ENCODE data around the gene NFYC.

NFYC gene

DNA sequence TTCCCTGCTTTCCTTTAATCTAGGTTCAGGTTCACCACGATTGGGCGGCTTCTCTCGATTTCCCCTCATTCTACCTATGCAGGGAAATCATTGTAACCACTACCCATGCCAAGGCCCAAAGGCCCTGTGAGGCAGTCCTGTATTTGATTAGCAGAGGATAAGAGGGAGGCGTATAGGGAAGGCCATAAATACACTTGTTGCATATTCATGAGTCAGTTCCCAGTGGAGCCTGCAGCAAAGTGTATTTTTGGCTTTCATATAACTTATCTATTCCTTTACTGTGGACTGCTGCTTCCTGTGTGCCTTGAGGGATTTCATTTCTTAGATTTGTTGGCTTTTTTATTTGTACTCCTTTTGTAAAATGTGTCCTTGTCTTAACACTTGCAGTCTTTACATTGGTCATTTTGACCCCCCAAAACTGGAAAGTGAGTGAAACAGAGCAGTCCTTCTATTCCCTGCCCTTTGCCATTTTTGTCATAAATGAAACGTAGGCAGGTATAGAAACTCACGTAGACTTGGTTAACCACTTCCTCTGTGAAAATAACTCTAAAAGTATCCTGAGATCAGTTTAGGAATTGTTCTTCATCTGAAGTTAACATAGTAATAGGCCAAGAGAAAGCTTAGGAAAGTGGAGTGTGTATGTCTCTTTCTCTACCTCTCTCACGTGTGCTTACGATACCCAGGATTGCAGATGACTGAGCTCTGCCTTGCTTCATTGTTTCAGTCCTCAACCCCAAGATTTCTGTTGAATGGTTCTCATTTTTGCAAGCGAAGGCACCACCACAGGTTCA lies 72.4 kb downstream of the NFYC start:
- Histone ChIP-seq H3K4me3 (IDR thresholded peaks at IDR 0.05; ENCODE audit: insufficient read depth, low read depth, low read length) (no peak overlapping the region), H4K20me1 (ENCODE audit: insufficient read depth) (no peaks in the 10 kb centered on the region), H3K4me1 (ENCODE audit: low read depth, poor library complexity, severe bottlenecking) (peaks cover 39% of the 10 kb centered on the region), H3K79me2 (ENCODE audit: insufficient read depth, low read depth) (no peaks in the 10 kb centered on the region), H2AFZ (ENCODE audit: low read depth) (no peak overlapping the region), H3K27me3 (ENCODE audit: insufficient read depth, low read depth) (no peaks in the 10 kb centered on the region), H3K9ac (no peak overlapping the region), H3K36me3 (ENCODE audit: insufficient read depth) (0 out of 2 replicates have a peak, but pooled peaks cover 3% of the 10 kb centered on the region), H3K27ac (peak overlapping the region; percentile 15; the same call in 1 of the 2 replicates), H3K4me2 (peak overlapping the region; percentile 69)
- TF ChIP-seq, protein P1, sequence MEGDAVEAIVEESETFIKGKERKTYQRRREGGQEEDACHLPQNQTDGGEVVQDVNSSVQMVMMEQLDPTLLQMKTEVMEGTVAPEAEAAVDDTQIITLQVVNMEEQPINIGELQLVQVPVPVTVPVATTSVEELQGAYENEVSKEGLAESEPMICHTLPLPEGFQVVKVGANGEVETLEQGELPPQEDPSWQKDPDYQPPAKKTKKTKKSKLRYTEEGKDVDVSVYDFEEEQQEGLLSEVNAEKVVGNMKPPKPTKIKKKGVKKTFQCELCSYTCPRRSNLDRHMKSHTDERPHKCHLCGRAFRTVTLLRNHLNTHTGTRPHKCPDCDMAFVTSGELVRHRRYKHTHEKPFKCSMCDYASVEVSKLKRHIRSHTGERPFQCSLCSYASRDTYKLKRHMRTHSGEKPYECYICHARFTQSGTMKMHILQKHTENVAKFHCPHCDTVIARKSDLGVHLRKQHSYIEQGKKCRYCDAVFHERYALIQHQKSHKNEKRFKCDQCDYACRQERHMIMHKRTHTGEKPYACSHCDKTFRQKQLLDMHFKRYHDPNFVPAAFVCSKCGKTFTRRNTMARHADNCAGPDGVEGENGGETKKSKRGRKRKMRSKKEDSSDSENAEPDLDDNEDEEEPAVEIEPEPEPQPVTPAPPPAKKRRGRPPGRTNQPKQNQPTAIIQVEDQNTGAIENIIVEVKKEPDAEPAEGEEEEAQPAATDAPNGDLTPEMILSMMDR (conservative IDR thresholded peaks at IDR 0.05; ENCODE audit: low read depth, low read length): no peak

- H3K4me2 ChIP-seq: peak overlapping the region; percentile 69; the same call in 1 of the 2 replicates
- no peak overlapping the region for H3K4me3 ChIP-seq (IDR thresholded peaks at IDR 0.05; ENCODE audit: insufficient read depth, low read depth, low read length)
- H3K4me1 ChIP-seq (ENCODE audit: low read depth, poor library complexity, severe bottlenecking): peaks cover 39% of the 10 kb centered on the region
- no peak overlapping the region for H2AFZ ChIP-seq (ENCODE audit: low read depth)
- H3K27me3 ChIP-seq (ENCODE audit: insufficient read depth, low read depth): no peaks in the 10 kb centered on the region
- TF ChIP-seq, protein P1 (conservative IDR thresholded peaks at IDR 0.05; ENCODE audit: low read depth, low read length): no peak
- H3K79me2 ChIP-seq (ENCODE audit: insufficient read depth, low read depth): no peaks in the 10 kb centered on the region
- no peaks in the 10 kb centered on the region for H4K20me1 ChIP-seq (ENCODE audit: insufficient read depth)
- H3K36me3 ChIP-seq (ENCODE audit: insufficient read depth): 0 out of 2 replicates have a peak, but pooled peaks cover 3% of the 10 kb centered on the region
- H3K27ac ChIP-seq: no peak overlapping the region
- H3K9ac ChIP-seq: no peak overlapping the region
Measured at GRCh38 chr1:40764981-40765380, 73.5 kb downstream of the NFYC start.

GRCh38 chr1:40766017-40766416 lies 74.5 kb downstream of the NFYC start:
- no peak overlapping the region for H3K4me2 ChIP-seq
- H4K20me1 ChIP-seq (ENCODE audit: insufficient read depth): no peaks in the 10 kb centered on the region
- H2AFZ ChIP-seq (ENCODE audit: low read depth): no peak overlapping the region
- H3K27ac ChIP-seq: no peak overlapping the region
- no peak overlapping the region for H3K9ac ChIP-seq
- no peaks in the 10 kb centered on the region for H3K27me3 ChIP-seq (ENCODE audit: insufficient read depth, low read depth)
- no peaks in the 10 kb centered on the region for H3K79me2 ChIP-seq (ENCODE audit: insufficient read depth, low read depth)
- H3K4me1 ChIP-seq (ENCODE audit: low read depth, poor library complexity, severe bottlenecking): peaks cover 39% of the 10 kb centered on the region
- TF ChIP-seq, protein P1 (conservative IDR thresholded peaks at IDR 0.05; ENCODE audit: low read depth, low read length): no peak
- no peak overlapping the region for H3K4me3 ChIP-seq (IDR thresholded peaks at IDR 0.05; ENCODE audit: insufficient read depth, low read depth, low read length)
- 0 out of 2 replicates have a peak, but pooled peaks cover 3% of the 10 kb centered on the region for H3K36me3 ChIP-seq (ENCODE audit: insufficient read depth)

- Histone ChIP-seq H3K4me1 (ENCODE audit: low read depth, poor library complexity, severe bottlenecking) (peaks cover 34% of the 10 kb centered on the region), H3K36me3 (ENCODE audit: insufficient read depth) (0 out of 2 replicates have a peak, but pooled peaks cover 3% of the 10 kb centered on the region)
- TF ChIP-seq, protein P1 (conservative IDR thresholded peaks at IDR 0.05; ENCODE audit: low read depth, low read length): no peak
Measured at GRCh38 chr1:40766560-40766959, 75.1 kb downstream of the NFYC start.

More at GRCh38 chr1:40766560-40766959, 75.1 kb downstream of the NFYC start:
- H3K4me2 ChIP-seq: no peak overlapping the region
- H3K27me3 ChIP-seq (ENCODE audit: insufficient read depth, low read depth): no peaks in the 10 kb centered on the region
- H3K27ac ChIP-seq: no peak overlapping the region
- no peak overlapping the region for H2AFZ ChIP-seq (ENCODE audit: low read depth)
- H3K4me3 ChIP-seq (IDR thresholded peaks at IDR 0.05; ENCODE audit: insufficient read depth, low read depth, low read length): no peak overlapping the region
- H3K9ac ChIP-seq: no peak overlapping the region
- no peaks in the 10 kb centered on the region for H4K20me1 ChIP-seq (ENCODE audit: insufficient read depth)
- no peaks in the 10 kb centered on the region for H3K79me2 ChIP-seq (ENCODE audit: insufficient read depth, low read depth)

All from KMS-11 (cell line).